ENCODE results near the gene ROBO2. TPM values are rescaled to one million over a fixed set of nuclear protein-coding genes. Genes with fewer than 3 reads are reported as not detected.

ROBO2 gene
- total RNA-seq, 1 experiment from 2014 or later: not detected

GRCh38 chr3:77313843-77314242, 273.9 kb downstream of the ROBO2 start:
- no peaks in the 10 kb centered on the region for H3K79me2 ChIP-seq (ENCODE audit: insufficient read depth, low read length)
- H2AFZ ChIP-seq (ENCODE audit: low read depth, low read length, poor library complexity, severe bottlenecking): no peak overlapping the region
- ChIA-PET POLR2A (no interaction called here), RAD21 (ENCODE audit: low non-redundant PET in 1 of 2, low total read pairs in 2 of 2, uncharacterized antibody in 2 of 2, unreplicated experiment in 2 of 2) (no interaction called here), CTCF (no interaction called here)
- H3K27ac ChIP-seq (ENCODE audit: low read depth, low read length): no peak overlapping the region
- H4K20me1 ChIP-seq (ENCODE audit: insufficient read depth): no peaks in the 10 kb centered on the region
- H3K4me1 ChIP-seq (ENCODE audit: control insufficient read depth in 1 of 2, insufficient read depth in 2 of 2, low read length in 2 of 2): no peaks in the 10 kb centered on the region
- no peaks in the 10 kb centered on the region for H3K36me3 ChIP-seq (ENCODE audit: control insufficient read depth in 1 of 2, insufficient read depth in 2 of 2, low read length in 2 of 2)
- no TSS peak for BruUV-seq (replicated peaks)
- H3K4me2 ChIP-seq (ENCODE audit: low read length): no peak overlapping the region
- H3K27me3 ChIP-seq (ENCODE audit: insufficient read depth, low read length): no peaks in the 10 kb centered on the region
- H3K9me2 ChIP-seq (ENCODE audit: insufficient read depth): no peaks in the 10 kb centered on the region
- H3K4me3 ChIP-seq (replicated peaks in 1 of 2; ENCODE audit: low read depth in 1 of 2, low read length in 2 of 2): no peak overlapping the region
- TF ChIP-seq ELF1 (IDR thresholded peaks at IDR 0.05; ENCODE audit: borderline replicate concordance, low read depth): no peak
- no peak for TF ChIP-seq YY1 (IDR thresholded peaks at IDR 0.05; ENCODE audit: extremely low read depth, insufficient replicate concordance, low read depth, low read length)
- TF ChIP-seq EZH2 (IDR thresholded peaks at IDR 0.05): no peak
- TF ChIP-seq ZBTB33 (IDR thresholded peaks at IDR 0.05; ENCODE audit: extremely low read depth, insufficient replicate concordance, low read length): no peak
- TF ChIP-seq TCF7L2 (IDR thresholded peaks at IDR 0.05; ENCODE audit: borderline replicate concordance, extremely low read depth, insufficient read depth, insufficient read length): no peak
- TF ChIP-seq JUND (IDR thresholded peaks at IDR 0.05): no peak
- no peak for TF ChIP-seq CTCF (IDR thresholded peaks at IDR 0.05 in 2 of 3, conservative IDR thresholded peaks at IDR 0.05 in 1 of 3; ENCODE audit: borderline replicate concordance in 1 of 3, insufficient read depth in 1 of 3, low read depth in 2 of 3, low read length in 2 of 3)
- no peak for TF ChIP-seq EZH2phosphoT487 (IDR thresholded peaks at IDR 0.05; ENCODE audit: borderline replicate concordance)
- TF ChIP-seq ZFX (IDR thresholded peaks at IDR 0.05): no peak
- no peak for TF ChIP-seq RAD21 (IDR thresholded peaks at IDR 0.05; ENCODE audit: low read depth)
- ATAC-seq (no peak), DNase-seq (ENCODE audit: low read depth, low spot score) (no peak)
- no peak overlapping the region for H3K9ac ChIP-seq (ENCODE audit: low read length)
- peaks cover 0 to 9% of the 10 kb centered on the region in 2 experiments; a peak in 2 of 4 replicates for H3K9me3 ChIP-seq (ENCODE audit: control insufficient read depth in 1 of 2, insufficient read depth in 1 of 2, low read depth in 1 of 2, low read length in 2 of 2)
- intact Hi-C loops (cut with micrococcal nuclease): no loop called here

Data from HCT116 (cell line).